Body of pancreas (tissue), 4 donors: Measurements from ENCODE around the gene OR5H6. TPM values are rescaled to one million over a fixed set of nuclear protein-coding genes. Genes with fewer than 3 reads are reported as not detected.

Experiments used
- ATAC-seq: fragments of 150-250 bp; one replicate; pipeline ENCODE4 v1.9.1; 2016
- DNase-seq, 4 donors: peaks; one replicate each; pipeline ENCODE4 v3.0.0-alpha.2; 2019
- H3K27ac ChIP-seq, 4 donors: fragments of 200-600 bp; sonication (generic); 1 replicate in 3 of 4; 2 replicates in 1 of 4; pipeline versions ENCODE4 v1.5.1 to v1.6.1; 2016 to 2019; ENCODE audit warnings: mild to moderate bottlenecking in 1 of 4, mixed read lengths in 1 of 4, moderate library complexity in 1 of 4
- H3K27me3 ChIP-seq, 2 donors: fragments of 200-600 bp; sonication (generic); one replicate each; pipeline ENCODE4 v1.6.0; 2016; ENCODE audit warnings: mild to moderate bottlenecking in 1 of 2
- H3K36me3 ChIP-seq, 2 donors: fragments of 200-600 bp; sonication (generic); replicated peaks in 1 of 2; 2 replicates each; pipeline ENCODE4 v1.5.1; 2016; ENCODE audit warnings: low read depth in 2 of 2; ENCODE audit not compliant: insufficient read depth in 1 of 2
- H3K4me1 ChIP-seq: fragments of 200-600 bp; sonication (generic); one replicate; pipeline ENCODE4 v1.6.0; 2016
- H3K4me3 ChIP-seq, 2 donors: fragments of 200-600 bp; sonication (generic); 1 replicate in 1 of 2; 2 replicates in 1 of 2; pipeline ENCODE4 v1.5.1; 2016 to 2019
- H3K9me3 ChIP-seq, 3 donors: fragments of 200-600 bp; sonication (generic); 1 replicate in 2 of 3; 2 replicates in 1 of 3; pipeline ENCODE4 v1.5.1; 2016
- POLR2A ChIP-seq, 3 donors: fragments of 450-650 bp; IDR thresholded peaks; one replicate each; pipeline ENCODE4 v1.6.1; 2016; ENCODE audit warnings: antibody characterized with exemption in 3 of 3, mild to moderate bottlenecking in 2 of 3
- WGBS, 2 donors: methylation state at CpG; one replicate each; pipeline ENCODE4 v1.1.5; 2017; 5-methylcytosine and 5-hydroxymethylcytosine counted together
- intact Hi-C: fragments of 100-400 bp; cut with DNase I; formaldehyde crosslinking; loops from one replicate; pipeline ENCODE4 v1.15.1; 2023
- total RNA-seq, 2 donors: library from RNA; depleted of rRNA; stranded (reverse); fragments of >200 nt; gene quantifications; one replicate each; pipeline ENCODE4 v1.1.0, GENCODE V29; 2016
- TF ChIP-seq, protein P1 (sequence below), 7 experiments: fragments of 450-650 bp in 4 of 7; fragments of 200-600 bp in 3 of 7; sonication (generic) in 3 of 7; IDR thresholded peaks; one replicate each; pipeline ENCODE4 v1.5.1; 2016 to 2019; ENCODE audit warnings: antibody characterized with exemption in 7 of 7

The OR5H6 gene
- total RNA-seq, 2 donors from 2014 or later: not detected

DNA sequence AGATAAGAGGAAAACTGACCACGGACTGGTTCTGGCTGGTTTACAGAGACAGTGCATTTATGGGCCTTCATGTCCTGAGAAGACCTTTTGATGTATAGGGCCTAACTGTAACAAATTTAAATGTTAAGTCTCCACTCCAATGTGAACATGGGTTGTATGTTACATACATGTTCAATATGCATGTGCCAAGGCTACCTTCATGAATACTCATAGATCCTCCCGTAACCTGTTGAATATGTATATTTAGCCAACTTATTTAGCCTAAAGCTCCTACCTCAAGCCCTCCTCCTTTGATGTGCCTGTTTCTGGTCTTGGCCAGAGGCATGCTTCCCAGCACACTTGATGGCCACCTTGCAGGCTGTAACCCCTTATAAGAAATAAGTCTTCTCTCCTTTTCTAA, 18.2 kb downstream of the OR5H6 start, which contains the start of gene OR5H2:
TSS of gene OR5H2 (plus strand) at position 301 of the 400 bp plus-strand sequence. CDS start 398 bp downstream, outside the sequence.
- Histone ChIP-seq H3K36me3 (no peaks in the 10 kb centered on the region), H3K9me3 (no peaks in the 10 kb centered on the region), H3K27me3 (no peaks in the 10 kb centered on the region), H3K4me1 (no peaks in the 10 kb centered on the region), H3K27ac (no peak within 1 kb of the TSS), H3K4me3 (no peak within 1 kb of the TSS)
- intact Hi-C loops: no loop called here
- TF ChIP-seq, protein P1, sequence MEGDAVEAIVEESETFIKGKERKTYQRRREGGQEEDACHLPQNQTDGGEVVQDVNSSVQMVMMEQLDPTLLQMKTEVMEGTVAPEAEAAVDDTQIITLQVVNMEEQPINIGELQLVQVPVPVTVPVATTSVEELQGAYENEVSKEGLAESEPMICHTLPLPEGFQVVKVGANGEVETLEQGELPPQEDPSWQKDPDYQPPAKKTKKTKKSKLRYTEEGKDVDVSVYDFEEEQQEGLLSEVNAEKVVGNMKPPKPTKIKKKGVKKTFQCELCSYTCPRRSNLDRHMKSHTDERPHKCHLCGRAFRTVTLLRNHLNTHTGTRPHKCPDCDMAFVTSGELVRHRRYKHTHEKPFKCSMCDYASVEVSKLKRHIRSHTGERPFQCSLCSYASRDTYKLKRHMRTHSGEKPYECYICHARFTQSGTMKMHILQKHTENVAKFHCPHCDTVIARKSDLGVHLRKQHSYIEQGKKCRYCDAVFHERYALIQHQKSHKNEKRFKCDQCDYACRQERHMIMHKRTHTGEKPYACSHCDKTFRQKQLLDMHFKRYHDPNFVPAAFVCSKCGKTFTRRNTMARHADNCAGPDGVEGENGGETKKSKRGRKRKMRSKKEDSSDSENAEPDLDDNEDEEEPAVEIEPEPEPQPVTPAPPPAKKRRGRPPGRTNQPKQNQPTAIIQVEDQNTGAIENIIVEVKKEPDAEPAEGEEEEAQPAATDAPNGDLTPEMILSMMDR (IDR thresholded peaks at IDR 0.05): no peak
- no peak for TF ChIP-seq POLR2A (IDR thresholded peaks at IDR 0.05)
- WGBS, 2 donors: 58 to 61% methylated on average over 2 of the region's 2 CpGs
- ATAC-seq (no peak), DNase-seq (no peak)

DNA sequence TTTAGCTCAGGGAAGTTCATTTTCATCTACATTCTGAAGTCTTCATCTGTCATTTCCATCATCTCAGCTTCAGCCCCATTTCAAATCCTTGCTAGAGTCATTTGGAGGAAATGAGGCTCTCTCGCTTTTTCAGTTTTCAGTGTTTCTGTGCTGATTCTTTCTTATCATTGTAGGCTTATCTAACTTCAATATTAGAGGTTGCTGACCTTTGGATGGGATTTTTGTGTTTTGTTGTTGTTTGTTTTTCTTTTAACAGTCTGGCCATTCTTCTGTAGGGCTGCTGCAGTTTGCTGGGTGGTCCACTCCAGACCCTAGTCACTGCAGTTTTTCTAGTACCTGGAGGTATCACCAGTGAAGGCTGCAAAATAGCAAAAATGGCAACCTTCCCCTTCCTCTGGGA, 26.9 kb downstream of the OR5H6 start:
- intact Hi-C loops: no loop called here
- Histone ChIP-seq H3K9me3 (no peaks in the 10 kb centered on the region), H3K4me3 (no peak overlapping the region), H3K27me3 (no peaks in the 10 kb centered on the region), H3K36me3 (no peaks in the 10 kb centered on the region), H3K27ac (no peak overlapping the region), H3K4me1 (no peaks in the 10 kb centered on the region)
- TF ChIP-seq, protein P1 (IDR thresholded peaks at IDR 0.05): no peak
- TF ChIP-seq POLR2A (IDR thresholded peaks at IDR 0.05): no peak
- DNase-seq (no peak), ATAC-seq (no peak)
- 19 to 38% methylated on average over 1 of the region's 1 CpG for WGBS, 2 donors

DNA sequence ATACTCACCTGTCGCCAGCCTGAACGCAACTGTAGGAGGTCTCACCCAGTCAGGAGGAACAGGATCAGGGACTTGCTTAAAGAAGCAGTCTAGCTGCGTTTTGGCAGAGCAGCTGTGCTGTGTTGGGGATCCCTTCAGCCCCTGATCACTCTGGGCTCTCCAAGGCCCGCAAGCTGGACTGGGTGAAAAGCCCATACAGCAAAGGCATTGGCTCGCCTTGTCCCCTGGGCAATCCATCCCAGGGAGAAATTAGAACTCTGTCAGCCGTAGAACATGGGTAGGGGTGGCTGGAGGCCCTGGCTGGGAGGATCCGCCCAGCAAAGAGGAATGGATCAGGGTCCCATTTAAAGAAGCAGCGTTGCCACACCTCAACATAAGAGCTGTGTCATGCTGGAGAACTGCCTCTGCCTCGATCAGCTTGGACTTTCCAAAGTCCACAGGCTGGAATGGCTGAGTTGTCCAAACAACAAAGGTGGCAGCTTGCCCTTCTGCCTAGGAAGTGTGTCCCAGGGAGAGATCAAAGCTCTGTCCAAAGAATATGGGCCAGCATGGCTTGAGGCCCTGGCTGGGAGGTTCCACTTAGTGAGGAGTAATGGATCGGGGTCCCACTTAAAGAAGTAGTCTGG, 27.4 kb downstream of the OR5H6 start:
- H3K9me3 ChIP-seq: no peaks in the 10 kb centered on the region
- no peaks in the 10 kb centered on the region for H3K4me1 ChIP-seq
- H3K27me3 ChIP-seq: no peaks in the 10 kb centered on the region
- no peak overlapping the region for H3K4me3 ChIP-seq
- no peaks in the 10 kb centered on the region for H3K36me3 ChIP-seq
- ATAC-seq (no peak), DNase-seq (no peak)
- intact Hi-C loops: no loop called here
- TF ChIP-seq, protein P1 (IDR thresholded peaks at IDR 0.05): no peak
- no peak for TF ChIP-seq POLR2A (IDR thresholded peaks at IDR 0.05)
- 50 to 72% methylated on average over 7 to 10 of the region's 10 CpGs for WGBS, 2 donors
- H3K27ac ChIP-seq: no peak overlapping the region

Other genes with a start within 250 kb of the OR5H6 start
- not detected for gene GABRR3, start 228.9 kb upstream of the OR5H6 start, total RNA-seq
- not detected for gene OR5AC2, start 177.1 kb upstream of the OR5H6 start, total RNA-seq
- gene OR5H1, start 133.5 kb upstream of the OR5H6 start, total RNA-seq: not detected
- not detected for gene OR5H14, start 116.8 kb upstream of the OR5H6 start, total RNA-seq
- gene OR5H15, start 97.5 kb upstream of the OR5H6 start, total RNA-seq: not detected
- not detected for gene OR5H2, start 18.3 kb downstream of the OR5H6 start, total RNA-seq
- gene OR5K4, start 89.6 kb downstream of the OR5H6 start, total RNA-seq: not detected
- not detected for gene OR5K3, start 126.4 kb downstream of the OR5H6 start, total RNA-seq
- not detected for gene OR5K1, start 199.0 kb downstream of the OR5H6 start, total RNA-seq
- gene OR5K2, start 233.4 kb downstream of the OR5H6 start, total RNA-seq: not detected